ENCODE measurements around the gene AHSA1. TPM values are rescaled to one million over a fixed set of nuclear protein-coding genes. Genes with fewer than 3 reads are reported as not detected.

Gene AHSA1
- total RNA-seq, 1 donor from 2014 or later, result 92.4 TPM

GRCh38 chr14:77438596-77438995 is 19.3 kb upstream of the AHSA1 start:
- H3K9me3 ChIP-seq (ENCODE audit: control insufficient read depth in 3 of 3, low read length in 3 of 3), result no peaks in the 10 kb centered on the region
- H3K36me3 ChIP-seq (ENCODE audit: control insufficient read depth in 3 of 3, insufficient read depth in 3 of 3, low read length in 3 of 3), result peaks cover 43 to 72% (median 61%) of the 10 kb centered on the region in 3 donors
- no peaks in the 10 kb centered on the region for H3K4me1 ChIP-seq (ENCODE audit: control insufficient read depth in 3 of 3, insufficient read depth in 3 of 3, low read length in 3 of 3)
- no peak overlapping the region for H3K9ac ChIP-seq (ENCODE audit: low read depth in 1 of 3, low read length in 3 of 3)
- no peaks in the 10 kb centered on the region for H3K27me3 ChIP-seq (ENCODE audit: control insufficient read depth in 3 of 3, insufficient read depth in 3 of 3, low read length in 3 of 3)
- no peak overlapping the region for H3K4me3 ChIP-seq (ENCODE audit: low read length in 3 of 3)
- H3K27ac ChIP-seq (ENCODE audit: low read depth, low read length), result no peak overlapping the region

GRCh38 chr14:77439861-77440260 is 18.0 kb upstream of the AHSA1 start:
- H3K4me3 ChIP-seq (ENCODE audit: low read length in 3 of 3), result no peak overlapping the region
- no peaks in the 10 kb centered on the region for H3K27me3 ChIP-seq (ENCODE audit: control insufficient read depth in 3 of 3, insufficient read depth in 3 of 3, low read length in 3 of 3)
- no peaks in the 10 kb centered on the region for H3K4me1 ChIP-seq (ENCODE audit: control insufficient read depth in 3 of 3, insufficient read depth in 3 of 3, low read length in 3 of 3)
- H3K36me3 ChIP-seq (ENCODE audit: control insufficient read depth in 3 of 3, insufficient read depth in 3 of 3, low read length in 3 of 3), result peaks cover 41 to 69% (median 59%) of the 10 kb centered on the region in 3 donors
- H3K9ac ChIP-seq (ENCODE audit: low read depth in 1 of 3, low read length in 3 of 3), result no peak overlapping the region
- no peaks in the 10 kb centered on the region for H3K9me3 ChIP-seq (ENCODE audit: control insufficient read depth in 3 of 3, low read length in 3 of 3)
- H3K27ac ChIP-seq (ENCODE audit: low read depth, low read length), result no peak overlapping the region

DNA sequence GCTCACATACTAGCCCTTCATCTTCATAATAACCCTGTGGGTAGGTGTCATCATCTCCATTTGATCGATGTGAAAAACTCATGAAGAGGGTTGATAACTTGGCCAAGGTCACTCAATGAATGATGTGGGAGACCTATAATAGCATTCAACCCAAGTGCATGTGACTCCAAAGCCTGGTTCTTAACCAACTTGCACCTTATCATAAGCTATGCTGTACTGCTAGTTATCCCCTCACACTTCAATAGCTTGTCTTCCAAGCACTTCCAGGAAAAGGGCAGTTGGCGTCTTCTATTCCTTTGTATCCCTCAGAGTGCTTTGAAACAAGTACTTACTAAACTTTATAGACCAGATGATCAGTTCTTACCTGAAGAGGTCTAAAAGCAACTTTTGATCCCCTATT is 15.7 kb upstream of the AHSA1 start:
- Histone ChIP-seq H3K4me1 (ENCODE audit: control insufficient read depth in 3 of 3, insufficient read depth in 3 of 3, low read length in 3 of 3) (no peaks in the 10 kb centered on the region), H3K9me3 (ENCODE audit: control insufficient read depth in 3 of 3, low read length in 3 of 3) (no peaks in the 10 kb centered on the region), H3K4me3 (ENCODE audit: low read length in 3 of 3) (no peak overlapping the region), H3K27me3 (ENCODE audit: control insufficient read depth in 3 of 3, insufficient read depth in 3 of 3, low read length in 3 of 3) (no peaks in the 10 kb centered on the region), H3K36me3 (ENCODE audit: control insufficient read depth in 3 of 3, insufficient read depth in 3 of 3, low read length in 3 of 3) (peaks cover 36 to 50% (median 48%) of the 10 kb centered on the region in 3 donors), H3K27ac (ENCODE audit: low read depth, low read length) (no peak overlapping the region), H3K9ac (ENCODE audit: low read depth in 1 of 3, low read length in 3 of 3) (no peak overlapping the region)

GRCh38 chr14:77455966-77456640 is 1.8 kb upstream of the AHSA1 start:
- H3K27ac ChIP-seq (ENCODE audit: low read depth, low read length), result no peak overlapping the region
- peaks cover 13 to 27% (median 26%) of the 10 kb centered on the region in 3 donors for H3K36me3 ChIP-seq (ENCODE audit: control insufficient read depth in 3 of 3, insufficient read depth in 3 of 3, low read length in 3 of 3)
- H3K4me3 ChIP-seq (ENCODE audit: low read length in 3 of 3), result peak overlapping the region in 2 of 3 donors; percentile 99 to 100
- no peaks in the 10 kb centered on the region for H3K27me3 ChIP-seq (ENCODE audit: control insufficient read depth in 3 of 3, insufficient read depth in 3 of 3, low read length in 3 of 3)
- H3K4me1 ChIP-seq (ENCODE audit: control insufficient read depth in 3 of 3, insufficient read depth in 3 of 3, low read length in 3 of 3), result peaks cover 10 to 27% (median 23%) of the 10 kb centered on the region in 3 donors
- no peaks in the 10 kb centered on the region for H3K9me3 ChIP-seq (ENCODE audit: control insufficient read depth in 3 of 3, low read length in 3 of 3)
- peak overlapping the region in 2 of 3 donors; percentile 94 to 96 for H3K9ac ChIP-seq (ENCODE audit: low read depth in 1 of 3, low read length in 3 of 3)

DNA sequence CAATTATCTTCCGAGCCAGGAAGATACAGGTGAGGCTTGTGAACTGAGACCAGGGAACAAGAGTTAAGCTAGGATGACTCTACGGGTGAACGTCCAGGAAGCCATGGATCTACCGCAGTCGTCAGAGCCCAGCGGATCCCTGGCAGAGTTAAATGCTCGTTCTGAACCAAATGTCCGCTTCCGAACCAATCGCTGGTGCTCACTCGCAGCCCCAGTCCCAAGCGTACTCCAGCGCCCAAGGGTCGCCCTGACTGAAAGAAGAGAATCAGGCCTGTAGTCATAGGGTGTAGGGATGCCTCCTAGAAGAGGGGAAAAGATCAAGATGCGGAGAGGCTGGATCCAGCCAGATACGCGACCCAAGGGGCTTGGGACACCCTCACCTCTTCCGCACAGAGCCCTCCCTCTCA is 775 bp upstream of the AHSA1 start:
- H3K9ac ChIP-seq (ENCODE audit: low read depth in 1 of 3, low read length in 3 of 3), result peak overlapping the region; percentile 94 to 99 (median 96)
- H3K9me3 ChIP-seq (ENCODE audit: control insufficient read depth in 3 of 3, low read length in 3 of 3), result no peaks in the 10 kb centered on the region

DNA sequence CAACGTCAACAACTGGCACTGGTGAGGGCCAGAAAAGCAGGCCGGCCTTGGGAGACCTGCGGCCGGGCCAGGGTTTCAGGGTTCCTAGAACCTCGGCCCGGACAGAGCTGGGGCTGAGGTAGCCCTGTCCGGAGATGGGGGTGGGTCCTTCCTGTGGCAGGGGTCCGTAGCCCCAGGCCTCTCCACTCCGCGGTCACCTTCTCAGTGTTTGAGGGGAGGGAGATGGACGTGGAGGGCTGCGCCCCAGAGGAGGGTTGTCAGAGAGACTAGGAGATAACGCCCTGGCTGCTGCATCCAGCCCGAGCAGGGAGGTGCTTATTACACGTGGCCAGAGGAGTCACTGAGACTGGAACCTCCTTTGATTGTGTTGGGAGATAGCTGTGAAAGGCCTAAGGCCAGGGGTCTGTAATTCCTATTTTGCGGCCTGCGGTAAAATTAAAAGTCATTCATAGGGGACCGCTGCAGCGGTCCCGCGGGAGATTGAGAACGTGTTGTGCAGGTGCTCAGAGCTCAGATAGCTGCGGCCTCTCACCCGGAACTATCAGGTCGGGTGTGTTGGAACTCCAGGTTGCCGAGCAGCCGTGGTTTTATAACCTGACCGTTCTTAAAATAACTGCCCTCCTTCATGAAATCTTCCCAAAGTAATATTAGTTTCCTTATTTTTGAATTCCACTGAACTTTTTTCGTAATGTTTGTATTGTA is 507 bp downstream of the AHSA1 start:
- no peaks in the 10 kb centered on the region for H3K27me3 ChIP-seq (ENCODE audit: control insufficient read depth in 3 of 3, insufficient read depth in 3 of 3, low read length in 3 of 3)
- H3K9me3 ChIP-seq (ENCODE audit: control insufficient read depth in 3 of 3, low read length in 3 of 3), result no peaks in the 10 kb centered on the region
- H3K9ac ChIP-seq (ENCODE audit: low read depth in 1 of 3, low read length in 3 of 3), result peak overlapping the region; percentile 76 to 99 (median 94)
- peak overlapping the region; percentile 91 for H3K27ac ChIP-seq (ENCODE audit: low read depth, low read length)
- H3K4me3 ChIP-seq (ENCODE audit: low read length in 3 of 3), result peak overlapping the region; percentile 97 to 100 (median 99)
- H3K4me1 ChIP-seq (ENCODE audit: control insufficient read depth in 3 of 3, insufficient read depth in 3 of 3, low read length in 3 of 3), result peaks cover 10 to 27% (median 23%) of the 10 kb centered on the region in 3 donors
- peaks cover 27 to 33% (median 32%) of the 10 kb centered on the region in 3 donors for H3K36me3 ChIP-seq (ENCODE audit: control insufficient read depth in 3 of 3, insufficient read depth in 3 of 3, low read length in 3 of 3)

More for the DNA sequence above, 775 bp upstream of the AHSA1 start:
- Histone ChIP-seq H3K27ac (ENCODE audit: low read depth, low read length) (peak overlapping the region; percentile 91), H3K36me3 (ENCODE audit: control insufficient read depth in 3 of 3, insufficient read depth in 3 of 3, low read length in 3 of 3) (peaks cover 20 to 30% (median 28%) of the 10 kb centered on the region in 3 donors), H3K4me3 (ENCODE audit: low read length in 3 of 3) (peak overlapping the region; percentile 97 to 100 (median 99)), H3K27me3 (ENCODE audit: control insufficient read depth in 3 of 3, insufficient read depth in 3 of 3, low read length in 3 of 3) (no peaks in the 10 kb centered on the region), H3K4me1 (ENCODE audit: control insufficient read depth in 3 of 3, insufficient read depth in 3 of 3, low read length in 3 of 3) (peaks cover 10 to 27% (median 23%) of the 10 kb centered on the region in 3 donors)

DNA sequence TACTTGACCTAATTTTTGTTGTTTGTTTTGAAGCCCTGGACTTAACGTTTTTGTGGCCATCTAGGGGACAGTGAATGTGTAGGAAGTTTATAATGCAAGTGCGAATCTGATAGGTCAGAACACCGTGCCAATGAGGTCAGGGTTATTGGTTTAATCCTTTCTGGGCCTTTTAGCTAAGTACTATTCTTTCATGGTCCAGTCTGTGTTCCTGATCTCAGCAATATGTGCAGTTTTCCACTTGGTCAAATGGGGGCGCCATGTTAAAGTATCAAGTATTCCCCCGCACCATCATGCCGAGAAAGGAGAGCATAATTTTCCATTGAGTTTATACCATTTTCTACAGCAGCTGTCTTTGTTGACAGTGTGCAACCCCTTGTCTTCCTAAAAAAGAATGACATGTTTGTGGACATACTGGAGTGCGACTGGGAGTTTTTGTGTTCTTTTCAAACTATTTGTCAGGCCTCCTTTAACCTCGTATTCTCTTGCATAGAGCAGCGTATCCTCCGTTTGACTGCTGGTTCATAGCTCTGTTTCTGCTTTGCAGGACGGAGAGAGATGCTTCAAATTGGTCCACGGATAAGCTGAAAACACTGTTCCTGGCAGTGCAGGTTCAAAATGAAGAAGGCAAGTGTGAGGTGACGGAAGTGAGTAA is 1.3 kb downstream of the AHSA1 start:
- Histone ChIP-seq H3K4me1 (ENCODE audit: control insufficient read depth in 3 of 3, insufficient read depth in 3 of 3, low read length in 3 of 3) (peaks cover 10 to 27% (median 23%) of the 10 kb centered on the region in 3 donors), H3K9me3 (ENCODE audit: control insufficient read depth in 3 of 3, low read length in 3 of 3) (no peaks in the 10 kb centered on the region), H3K27me3 (ENCODE audit: control insufficient read depth in 3 of 3, insufficient read depth in 3 of 3, low read length in 3 of 3) (no peaks in the 10 kb centered on the region), H3K9ac (ENCODE audit: low read depth in 1 of 3, low read length in 3 of 3) (peak overlapping the region; percentile 76 to 99 (median 94)), H3K4me3 (ENCODE audit: low read length in 3 of 3) (peak overlapping the region; percentile 97 to 100 (median 99)), H3K27ac (ENCODE audit: low read depth, low read length) (peak overlapping the region; percentile 91), H3K36me3 (ENCODE audit: control insufficient read depth in 3 of 3, insufficient read depth in 3 of 3, low read length in 3 of 3) (peaks cover 34 to 40% (median 38%) of the 10 kb centered on the region in 3 donors)

- no peaks in the 10 kb centered on the region for H3K9me3 ChIP-seq (ENCODE audit: control insufficient read depth in 3 of 3, low read length in 3 of 3)
- H3K36me3 ChIP-seq (ENCODE audit: control insufficient read depth in 3 of 3, insufficient read depth in 3 of 3, low read length in 3 of 3), result peaks cover 52 to 60% (median 56%) of the 10 kb centered on the region in 3 donors
- no peak overlapping the region for H3K9ac ChIP-seq (ENCODE audit: low read depth in 1 of 3, low read length in 3 of 3)
- H3K4me1 ChIP-seq (ENCODE audit: control insufficient read depth in 3 of 3, insufficient read depth in 3 of 3, low read length in 3 of 3), result no peaks in the 10 kb centered on the region
- no peak overlapping the region for H3K4me3 ChIP-seq (ENCODE audit: low read length in 3 of 3)
- H3K27ac ChIP-seq (ENCODE audit: low read depth, low read length), result no peak overlapping the region
- H3K27me3 ChIP-seq (ENCODE audit: control insufficient read depth in 3 of 3, insufficient read depth in 3 of 3, low read length in 3 of 3), result peaks cover 0 to 3% (median 0%) of the 10 kb centered on the region in 3 donors
Observed at GRCh38 chr14:77467801-77468200, 9.9 kb downstream of the AHSA1 start.

DNA sequence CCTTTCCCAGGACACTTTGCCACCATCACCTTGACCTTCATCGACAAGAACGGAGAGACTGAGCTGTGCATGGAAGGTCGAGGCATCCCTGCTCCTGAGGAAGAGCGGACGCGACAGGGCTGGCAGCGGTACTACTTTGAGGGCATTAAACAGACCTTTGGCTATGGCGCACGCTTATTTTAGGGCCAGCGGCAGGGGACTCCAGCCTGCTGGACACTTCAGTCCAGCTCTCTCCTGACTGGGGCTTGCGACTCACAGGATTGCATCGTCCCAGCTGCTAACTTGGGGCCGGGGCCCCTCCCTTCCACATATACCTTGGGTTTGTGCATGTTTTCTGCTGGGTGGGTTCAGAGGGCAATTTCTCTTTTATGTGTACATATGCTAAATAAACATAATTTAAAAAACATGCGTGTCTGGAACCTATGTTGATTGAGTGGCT is 11.2 kb downstream of the AHSA1 start:
- H3K27me3 ChIP-seq (ENCODE audit: control insufficient read depth in 3 of 3, insufficient read depth in 3 of 3, low read length in 3 of 3), result peaks cover 0 to 12% (median 0%) of the 10 kb centered on the region in 3 donors
- H3K9me3 ChIP-seq (ENCODE audit: control insufficient read depth in 3 of 3, low read length in 3 of 3), result no peaks in the 10 kb centered on the region
- no peak overlapping the region for H3K27ac ChIP-seq (ENCODE audit: low read depth, low read length)
- no peaks in the 10 kb centered on the region for H3K4me1 ChIP-seq (ENCODE audit: control insufficient read depth in 3 of 3, insufficient read depth in 3 of 3, low read length in 3 of 3)
- H3K9ac ChIP-seq (ENCODE audit: low read depth in 1 of 3, low read length in 3 of 3), result no peak overlapping the region
- H3K4me3 ChIP-seq (ENCODE audit: low read length in 3 of 3), result no peak overlapping the region
- peaks cover 43 to 47% (median 46%) of the 10 kb centered on the region in 3 donors for H3K36me3 ChIP-seq (ENCODE audit: control insufficient read depth in 3 of 3, insufficient read depth in 3 of 3, low read length in 3 of 3)
